GM21528 (cell line): Measurements from ENCODE around the gene MLLT3.

Experiments used
- ATAC-seq: cut with Tn5 transposase; IDR thresholded peaks from one replicate; pipeline ENCODE4 v1.9.1; 2021; ENCODE audit warnings: mild to moderate bottlenecking, moderate library complexity; ENCODE audit not compliant: unreplicated experiment, low FRiP score

The MLLT3 gene

GRCh38 chr9:20526500-20527319 is 95.6 kb downstream of the MLLT3 start:
- ATAC-seq = peak; percentile 87

GRCh38 chr9:20524776-20525175 is 97.5 kb downstream of the MLLT3 start:
- no peak for ATAC-seq

GRCh38 chr9:20518737-20519136 is 103.6 kb downstream of the MLLT3 start:
- no peak for ATAC-seq

GRCh38 chr9:20513126-20513913 is 109.0 kb downstream of the MLLT3 start:
- ATAC-seq = no peak

GRCh38 chr9:20512636-20513035 is 109.7 kb downstream of the MLLT3 start:
- ATAC-seq = no peak

- no peak for ATAC-seq
Observed at GRCh38 chr9:20512106-20512505, 110.2 kb downstream of the MLLT3 start.

GRCh38 chr9:20511686-20512085 is 110.6 kb downstream of the MLLT3 start:
- ATAC-seq = no peak

GRCh38 chr9:20509466-20509865 is 112.8 kb downstream of the MLLT3 start:
- ATAC-seq = no peak

- ATAC-seq = peak; percentile 87
Observed at GRCh38 chr9:20508242-20508641, 114.1 kb downstream of the MLLT3 start.

GRCh38 chr9:20507431-20507830 is 114.9 kb downstream of the MLLT3 start:
- no peak for ATAC-seq

GRCh38 chr9:20506099-20506900 is 116.0 kb downstream of the MLLT3 start:
- no peak for ATAC-seq

- ATAC-seq = no peak
Observed at GRCh38 chr9:20505574-20505973, 116.7 kb downstream of the MLLT3 start.

GRCh38 chr9:20504930-20505329 is 117.4 kb downstream of the MLLT3 start:
- no peak for ATAC-seq

- no peak for ATAC-seq
Observed at GRCh38 chr9:20500101-20500500, 122.2 kb downstream of the MLLT3 start.

GRCh38 chr9:20499013-20499412 is 123.3 kb downstream of the MLLT3 start:
- no peak for ATAC-seq

GRCh38 chr9:20496328-20496727 is 126.0 kb downstream of the MLLT3 start:
- ATAC-seq = no peak

- no peak for ATAC-seq
Observed at GRCh38 chr9:20495098-20495497, 127.2 kb downstream of the MLLT3 start.

GRCh38 chr9:20494035-20494434 is 128.3 kb downstream of the MLLT3 start:
- ATAC-seq = no peak

- no peak for ATAC-seq
Observed at GRCh38 chr9:20492772-20493171, 129.5 kb downstream of the MLLT3 start.

GRCh38 chr9:20491612-20492011 is 130.7 kb downstream of the MLLT3 start:
- no peak for ATAC-seq

- ATAC-seq = no peak
Observed at GRCh38 chr9:20490246-20490834, 132.0 kb downstream of the MLLT3 start.
